MM.1S (cell line): ENCODE data around the gene ULK4.

ENCODE experiments used
- EZH2 ChIP-seq: fragments of 300-600 bp; sonication (generic); optimal IDR thresholded peaks from 2 replicates; pipeline ENCODE3; 2017; ENCODE audit warnings: low read depth, mild to moderate bottlenecking, antibody characterized with exemption, low read length, mixed read lengths
- EZH2phosphoT487 ChIP-seq: fragments of 300-600 bp; sonication (generic); IDR thresholded peaks from 2 replicates; pipeline ENCODE4 v1.6.1; 2018; ENCODE audit warnings: antibody characterized with exemption, low read length
- TF ChIP-seq, protein P1 (sequence below): fragments of 300-600 bp; sonication (generic); IDR thresholded peaks from 2 replicates; pipeline ENCODE4 v1.5.1; 2016; ENCODE audit warnings: antibody characterized with exemption, low read length, mixed read lengths

DNA sequence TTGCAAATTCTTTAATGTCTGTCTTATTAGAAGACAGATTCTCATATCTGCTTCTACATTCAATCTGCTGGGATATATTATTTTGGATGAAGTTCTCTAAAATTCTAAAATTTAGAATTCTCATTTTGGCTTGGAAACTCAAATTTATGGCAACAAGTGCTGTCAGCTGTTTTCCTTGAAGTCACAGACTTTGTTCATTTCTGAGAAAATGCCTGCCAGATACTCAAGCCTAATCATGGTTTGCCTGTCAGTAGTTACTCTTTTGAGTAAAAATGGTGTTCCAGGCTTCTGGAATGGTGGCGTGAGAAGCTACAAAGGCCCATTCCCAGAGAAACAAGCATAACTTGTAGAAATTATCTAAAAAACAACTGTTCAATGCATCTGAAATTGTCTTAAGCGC is 646.8 kb downstream of the ULK4 start:
- TF ChIP-seq, protein P1, sequence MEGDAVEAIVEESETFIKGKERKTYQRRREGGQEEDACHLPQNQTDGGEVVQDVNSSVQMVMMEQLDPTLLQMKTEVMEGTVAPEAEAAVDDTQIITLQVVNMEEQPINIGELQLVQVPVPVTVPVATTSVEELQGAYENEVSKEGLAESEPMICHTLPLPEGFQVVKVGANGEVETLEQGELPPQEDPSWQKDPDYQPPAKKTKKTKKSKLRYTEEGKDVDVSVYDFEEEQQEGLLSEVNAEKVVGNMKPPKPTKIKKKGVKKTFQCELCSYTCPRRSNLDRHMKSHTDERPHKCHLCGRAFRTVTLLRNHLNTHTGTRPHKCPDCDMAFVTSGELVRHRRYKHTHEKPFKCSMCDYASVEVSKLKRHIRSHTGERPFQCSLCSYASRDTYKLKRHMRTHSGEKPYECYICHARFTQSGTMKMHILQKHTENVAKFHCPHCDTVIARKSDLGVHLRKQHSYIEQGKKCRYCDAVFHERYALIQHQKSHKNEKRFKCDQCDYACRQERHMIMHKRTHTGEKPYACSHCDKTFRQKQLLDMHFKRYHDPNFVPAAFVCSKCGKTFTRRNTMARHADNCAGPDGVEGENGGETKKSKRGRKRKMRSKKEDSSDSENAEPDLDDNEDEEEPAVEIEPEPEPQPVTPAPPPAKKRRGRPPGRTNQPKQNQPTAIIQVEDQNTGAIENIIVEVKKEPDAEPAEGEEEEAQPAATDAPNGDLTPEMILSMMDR: no peak
- TF ChIP-seq EZH2 (no peak), EZH2phosphoT487 (no peak)
